Measurements from ENCODE around the gene KIF16B.
"Not testable (repeated sequence)": the region's sequence is repeated elsewhere in the genome, so short reads cannot be mapped to it uniquely, and the experiment has no call there.

The KIF16B gene

GRCh38 chr20:16553684-16554083 lies 19.6 kb downstream of the KIF16B start:
- no peak for DNase-seq (ENCODE audit: low spot score)

GRCh38 chr20:16553101-16553500 lies 20.1 kb downstream of the KIF16B start:
- DNase-seq (ENCODE audit: low spot score): no peak

GRCh38 chr20:16552015-16552414 lies 21.2 kb downstream of the KIF16B start:
- no peak for DNase-seq (ENCODE audit: low spot score)

- DNase-seq (ENCODE audit: low spot score): no peak
These were observed 21.6 kb downstream of the KIF16B start for GRCh38 chr20:16551607-16552006.

- no peak for DNase-seq (ENCODE audit: low spot score)
These were observed 25.1 kb downstream of the KIF16B start for GRCh38 chr20:16548068-16548672.

- DNase-seq (ENCODE audit: low spot score): no peak
These were observed 28.3 kb downstream of the KIF16B start for GRCh38 chr20:16544949-16545348.

- DNase-seq (ENCODE audit: low spot score): no peak
These were observed 30.8 kb downstream of the KIF16B start for GRCh38 chr20:16542477-16542876.

- no peak for DNase-seq (ENCODE audit: low spot score)
These were observed 31.4 kb downstream of the KIF16B start for GRCh38 chr20:16541878-16542277.

- DNase-seq (ENCODE audit: low spot score): no peak
These were observed 32.0 kb downstream of the KIF16B start for GRCh38 chr20:16541226-16541625.

- DNase-seq (ENCODE audit: low spot score): no peak
These were observed 33.8 kb downstream of the KIF16B start for GRCh38 chr20:16539280-16540021.

GRCh38 chr20:16538779-16539178 lies 34.5 kb downstream of the KIF16B start:
- DNase-seq (ENCODE audit: low spot score): no peak

- DNase-seq (ENCODE audit: low spot score): no peak
These were observed 35.3 kb downstream of the KIF16B start for GRCh38 chr20:16537918-16538317.

- no peak for DNase-seq (ENCODE audit: low spot score)
These were observed 36.1 kb downstream of the KIF16B start for GRCh38 chr20:16537025-16537665.

GRCh38 chr20:16535277-16535676 lies 38.0 kb downstream of the KIF16B start:
- no peak for DNase-seq (ENCODE audit: low spot score)

GRCh38 chr20:16533502-16533901 lies 39.7 kb downstream of the KIF16B start:
- no peak for DNase-seq (ENCODE audit: low spot score)

GRCh38 chr20:16531485-16531884 lies 41.8 kb downstream of the KIF16B start:
- DNase-seq (ENCODE audit: low spot score): no peak

GRCh38 chr20:16530201-16530681 lies 43.0 kb downstream of the KIF16B start:
- DNase-seq (ENCODE audit: low spot score): no peak

- DNase-seq (ENCODE audit: low spot score): no peak
These were observed 45.2 kb downstream of the KIF16B start for GRCh38 chr20:16528078-16528477.

GRCh38 chr20:16527438-16527837 lies 45.8 kb downstream of the KIF16B start:
- no peak for DNase-seq (ENCODE audit: low spot score)

- DNase-seq (ENCODE audit: low spot score): no peak
These were observed 46.5 kb downstream of the KIF16B start for GRCh38 chr20:16526433-16527380.

- DNase-seq (ENCODE audit: low spot score): not testable (repeated sequence)
These were observed 50.6 kb downstream of the KIF16B start for GRCh38 chr20:16522651-16523050.

- DNase-seq (ENCODE audit: low spot score): no peak
These were observed 53.1 kb downstream of the KIF16B start for GRCh38 chr20:16520154-16520553.
